ENCODE data around the gene CYP1A2.

DNA sequence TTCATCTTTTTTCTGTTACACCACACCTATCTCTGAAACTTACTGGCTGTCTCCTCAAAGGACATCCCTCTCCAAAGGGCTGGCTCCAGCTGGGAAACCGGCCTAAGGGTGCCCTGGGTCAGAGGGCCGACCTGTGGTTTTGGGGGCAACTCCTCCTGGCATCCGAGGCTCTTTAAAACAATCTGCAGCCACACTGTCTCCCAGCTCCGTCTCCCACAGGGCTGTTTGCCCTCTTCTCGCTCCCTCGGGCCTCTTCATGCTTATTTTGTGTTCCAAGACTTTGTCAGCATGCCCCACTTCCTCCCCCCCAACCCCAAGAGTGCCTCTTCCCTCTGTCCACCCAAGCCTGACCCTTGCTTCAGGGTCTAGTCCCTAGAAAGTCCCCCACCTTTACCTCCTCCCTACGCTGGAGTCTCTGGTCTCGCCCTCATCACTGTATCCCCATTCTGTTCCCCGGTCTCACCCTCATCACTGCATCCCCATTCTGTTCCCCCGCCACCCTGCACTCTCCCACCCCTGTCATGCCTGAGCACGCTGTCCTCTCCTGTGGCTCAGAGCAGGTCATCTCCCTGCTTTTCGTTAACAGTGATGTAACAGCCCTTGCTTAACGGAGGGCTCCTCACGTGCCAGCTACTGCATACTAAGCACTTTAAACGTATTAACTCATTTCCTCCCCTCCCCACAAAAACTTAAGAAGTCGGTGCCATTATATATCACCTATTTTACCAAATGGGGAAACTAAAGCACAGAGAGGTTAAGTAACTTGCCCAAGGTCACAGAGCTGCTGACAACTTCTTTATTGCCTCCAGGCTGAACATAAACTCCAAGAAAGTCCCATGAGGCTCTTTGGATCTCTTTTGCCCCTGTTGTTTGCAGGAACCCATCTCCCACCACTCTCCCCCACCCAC lies 32.1 kb downstream of the CYP1A2 start:
- TF ChIP-seq, protein P1, sequence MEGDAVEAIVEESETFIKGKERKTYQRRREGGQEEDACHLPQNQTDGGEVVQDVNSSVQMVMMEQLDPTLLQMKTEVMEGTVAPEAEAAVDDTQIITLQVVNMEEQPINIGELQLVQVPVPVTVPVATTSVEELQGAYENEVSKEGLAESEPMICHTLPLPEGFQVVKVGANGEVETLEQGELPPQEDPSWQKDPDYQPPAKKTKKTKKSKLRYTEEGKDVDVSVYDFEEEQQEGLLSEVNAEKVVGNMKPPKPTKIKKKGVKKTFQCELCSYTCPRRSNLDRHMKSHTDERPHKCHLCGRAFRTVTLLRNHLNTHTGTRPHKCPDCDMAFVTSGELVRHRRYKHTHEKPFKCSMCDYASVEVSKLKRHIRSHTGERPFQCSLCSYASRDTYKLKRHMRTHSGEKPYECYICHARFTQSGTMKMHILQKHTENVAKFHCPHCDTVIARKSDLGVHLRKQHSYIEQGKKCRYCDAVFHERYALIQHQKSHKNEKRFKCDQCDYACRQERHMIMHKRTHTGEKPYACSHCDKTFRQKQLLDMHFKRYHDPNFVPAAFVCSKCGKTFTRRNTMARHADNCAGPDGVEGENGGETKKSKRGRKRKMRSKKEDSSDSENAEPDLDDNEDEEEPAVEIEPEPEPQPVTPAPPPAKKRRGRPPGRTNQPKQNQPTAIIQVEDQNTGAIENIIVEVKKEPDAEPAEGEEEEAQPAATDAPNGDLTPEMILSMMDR (tag by site-specific recombination; IDR thresholded peaks at IDR 0.05): no peak
- no peak for TF ChIP-seq ZBTB7A (tag by site-specific recombination; IDR thresholded peaks at IDR 0.05; ENCODE audit: low read depth)
- no peak for TF ChIP-seq ZNF561 (tag by site-specific recombination; IDR thresholded peaks at IDR 0.05; ENCODE audit: borderline replicate concordance)
- TF ChIP-seq ZNF211 (tag by site-specific recombination; IDR thresholded peaks at IDR 0.05; ENCODE audit: low read depth): no peak
- TF ChIP-seq, protein P2, sequence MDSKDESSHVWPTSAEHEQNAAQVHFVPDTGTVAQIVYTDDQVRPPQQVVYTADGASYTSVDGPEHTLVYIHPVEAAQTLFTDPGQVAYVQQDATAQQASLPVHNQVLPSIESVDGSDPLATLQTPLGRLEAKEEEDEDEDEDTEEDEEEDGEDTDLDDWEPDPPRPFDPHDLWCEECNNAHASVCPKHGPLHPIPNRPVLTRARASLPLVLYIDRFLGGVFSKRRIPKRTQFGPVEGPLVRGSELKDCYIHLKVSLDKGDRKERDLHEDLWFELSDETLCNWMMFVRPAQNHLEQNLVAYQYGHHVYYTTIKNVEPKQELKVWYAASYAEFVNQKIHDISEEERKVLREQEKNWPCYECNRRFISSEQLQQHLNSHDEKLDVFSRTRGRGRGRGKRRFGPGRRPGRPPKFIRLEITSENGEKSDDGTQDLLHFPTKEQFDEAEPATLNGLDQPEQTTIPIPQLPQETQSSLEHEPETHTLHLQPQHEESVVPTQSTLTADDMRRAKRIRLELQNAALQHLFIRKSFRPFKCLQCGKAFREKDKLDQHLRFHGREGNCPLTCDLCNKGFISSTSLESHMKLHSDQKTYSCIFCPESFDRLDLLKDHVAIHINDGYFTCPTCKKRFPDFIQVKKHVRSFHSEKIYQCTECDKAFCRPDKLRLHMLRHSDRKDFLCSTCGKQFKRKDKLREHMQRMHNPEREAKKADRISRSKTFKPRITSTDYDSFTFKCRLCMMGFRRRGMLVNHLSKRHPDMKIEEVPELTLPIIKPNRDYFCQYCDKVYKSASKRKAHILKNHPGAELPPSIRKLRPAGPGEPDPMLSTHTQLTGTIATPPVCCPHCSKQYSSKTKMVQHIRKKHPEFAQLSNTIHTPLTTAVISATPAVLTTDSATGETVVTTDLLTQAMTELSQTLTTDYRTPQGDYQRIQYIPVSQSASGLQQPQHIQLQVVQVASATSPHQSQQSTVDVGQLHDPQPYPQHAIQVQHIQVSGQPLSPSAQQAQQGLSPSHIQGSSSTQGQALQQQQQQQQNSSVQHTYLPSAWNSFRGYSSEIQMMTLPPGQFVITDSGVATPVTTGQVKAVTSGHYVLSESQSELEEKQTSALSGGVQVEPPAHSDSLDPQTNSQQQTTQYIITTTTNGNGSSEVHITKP (tag by site-specific recombination; IDR thresholded peaks at IDR 0.05): no peak
- TF ChIP-seq ZNF184 (tag by site-specific recombination; IDR thresholded peaks at IDR 0.05): no peak
- TF ChIP-seq, protein P3, sequence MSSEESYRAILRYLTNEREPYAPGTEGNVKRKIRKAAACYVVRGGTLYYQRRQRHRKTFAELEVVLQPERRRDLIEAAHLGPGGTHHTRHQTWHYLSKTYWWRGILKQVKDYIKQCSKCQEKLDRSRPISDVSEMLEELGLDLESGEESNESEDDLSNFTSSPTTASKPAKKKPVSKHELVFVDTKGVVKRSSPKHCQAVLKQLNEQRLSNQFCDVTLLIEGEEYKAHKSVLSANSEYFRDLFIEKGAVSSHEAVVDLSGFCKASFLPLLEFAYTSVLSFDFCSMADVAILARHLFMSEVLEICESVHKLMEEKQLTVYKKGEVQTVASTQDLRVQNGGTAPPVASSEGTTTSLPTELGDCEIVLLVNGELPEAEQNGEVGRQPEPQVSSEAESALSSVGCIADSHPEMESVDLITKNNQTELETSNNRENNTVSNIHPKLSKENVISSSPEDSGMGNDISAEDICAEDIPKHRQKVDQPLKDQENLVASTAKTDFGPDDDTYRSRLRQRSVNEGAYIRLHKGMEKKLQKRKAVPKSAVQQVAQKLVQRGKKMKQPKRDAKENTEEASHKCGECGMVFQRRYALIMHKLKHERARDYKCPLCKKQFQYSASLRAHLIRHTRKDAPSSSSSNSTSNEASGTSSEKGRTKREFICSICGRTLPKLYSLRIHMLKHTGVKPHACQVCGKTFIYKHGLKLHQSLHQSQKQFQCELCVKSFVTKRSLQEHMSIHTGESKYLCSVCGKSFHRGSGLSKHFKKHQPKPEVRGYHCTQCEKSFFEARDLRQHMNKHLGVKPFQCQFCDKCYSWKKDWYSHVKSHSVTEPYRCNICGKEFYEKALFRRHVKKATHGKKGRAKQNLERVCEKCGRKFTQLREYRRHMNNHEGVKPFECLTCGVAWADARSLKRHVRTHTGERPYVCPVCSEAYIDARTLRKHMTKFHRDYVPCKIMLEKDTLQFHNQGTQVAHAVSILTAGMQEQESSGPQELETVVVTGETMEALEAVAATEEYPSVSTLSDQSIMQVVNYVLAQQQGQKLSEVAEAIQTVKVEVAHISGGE (tag by site-specific recombination; conservative IDR thresholded peaks at IDR 0.05; ENCODE audit: low read depth): no peak
- TF ChIP-seq MYNN (tag by site-specific recombination; IDR thresholded peaks at IDR 0.05; ENCODE audit: borderline replicate concordance): no peak
- TF ChIP-seq ZNF175 (tag by site-specific recombination; IDR thresholded peaks at IDR 0.05): no peak
- no peak for TF ChIP-seq PRDM1 (tag by site-specific recombination; IDR thresholded peaks at IDR 0.05)
- TF ChIP-seq, protein P4, sequence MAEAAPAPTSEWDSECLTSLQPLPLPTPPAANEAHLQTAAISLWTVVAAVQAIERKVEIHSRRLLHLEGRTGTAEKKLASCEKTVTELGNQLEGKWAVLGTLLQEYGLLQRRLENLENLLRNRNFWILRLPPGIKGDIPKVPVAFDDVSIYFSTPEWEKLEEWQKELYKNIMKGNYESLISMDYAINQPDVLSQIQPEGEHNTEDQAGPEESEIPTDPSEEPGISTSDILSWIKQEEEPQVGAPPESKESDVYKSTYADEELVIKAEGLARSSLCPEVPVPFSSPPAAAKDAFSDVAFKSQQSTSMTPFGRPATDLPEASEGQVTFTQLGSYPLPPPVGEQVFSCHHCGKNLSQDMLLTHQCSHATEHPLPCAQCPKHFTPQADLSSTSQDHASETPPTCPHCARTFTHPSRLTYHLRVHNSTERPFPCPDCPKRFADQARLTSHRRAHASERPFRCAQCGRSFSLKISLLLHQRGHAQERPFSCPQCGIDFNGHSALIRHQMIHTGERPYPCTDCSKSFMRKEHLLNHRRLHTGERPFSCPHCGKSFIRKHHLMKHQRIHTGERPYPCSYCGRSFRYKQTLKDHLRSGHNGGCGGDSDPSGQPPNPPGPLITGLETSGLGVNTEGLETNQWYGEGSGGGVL (tag by site-specific recombination; IDR thresholded peaks at IDR 0.05): no peak; the same call in 1 of the 2 replicates
- TF ChIP-seq RBAK (tag by site-specific recombination; IDR thresholded peaks at IDR 0.05): no peak
- TF ChIP-seq, protein P5, sequence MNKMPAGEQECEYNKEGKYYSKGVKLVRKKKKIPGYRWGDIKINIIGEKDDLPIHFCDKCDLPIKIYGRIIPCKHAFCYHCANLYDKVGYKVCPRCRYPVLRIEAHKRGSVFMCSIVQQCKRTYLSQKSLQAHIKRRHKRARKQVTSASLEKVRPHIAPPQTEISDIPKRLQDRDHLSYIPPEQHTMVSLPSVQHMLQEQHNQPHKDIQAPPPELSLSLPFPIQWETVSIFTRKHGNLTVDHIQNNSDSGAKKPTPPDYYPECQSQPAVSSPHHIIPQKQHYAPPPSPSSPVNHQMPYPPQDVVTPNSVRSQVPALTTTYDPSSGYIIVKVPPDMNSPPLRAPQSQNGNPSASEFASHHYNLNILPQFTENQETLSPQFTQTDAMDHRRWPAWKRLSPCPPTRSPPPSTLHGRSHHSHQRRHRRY (tag by site-specific recombination; IDR thresholded peaks at IDR 0.05): no peak
- no peak for TF ChIP-seq ZNF24 (tag by site-specific recombination; IDR thresholded peaks at IDR 0.05)

All from HEK293 (cell line).